ENCODE data around the gene MEX3D. TPM values are rescaled to one million over a fixed set of nuclear protein-coding genes. Genes with fewer than 3 reads are reported as not detected.

The MEX3D gene
- total and polyA plus RNA-seq, 2 experiments from 2014 or later = 6.6 to 38.7 TPM

DNA sequence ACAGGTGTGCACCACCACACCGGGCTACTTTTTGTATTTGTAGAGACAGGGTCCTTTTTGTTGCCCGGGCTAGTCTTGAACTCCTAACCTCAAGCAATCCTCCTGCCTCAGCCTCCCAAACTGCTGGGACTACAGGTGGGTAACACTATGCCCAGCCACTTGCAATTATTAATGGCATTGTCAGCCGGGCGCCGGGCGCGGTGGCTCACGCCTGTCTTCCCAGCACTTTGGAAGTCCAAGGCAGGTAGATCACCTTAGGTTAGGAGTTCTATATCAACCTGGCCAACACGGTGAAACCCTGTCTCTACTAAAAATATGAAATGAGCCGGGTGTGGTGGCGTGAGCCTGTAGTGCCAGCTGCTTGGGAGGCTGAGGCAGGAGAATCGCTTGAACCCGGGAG lies 2.7 kb upstream of the MEX3D start:
- WGBS (ENCODE audit: low lambda C conversion rate, missing lambda C conversion rate) = 95% methylated on average over 13 of the region's 13 CpGs
- Histone ChIP-seq H3K79me2 (peaks cover 19% of the 10 kb centered on the region), H2AFZ (no peak overlapping the region), H3K27me3 (no peaks in the 10 kb centered on the region), H3K36me3 (replicated peaks; ENCODE audit: insufficient read depth, low read depth) (no peaks in the 10 kb centered on the region), H3K9me2 (replicated peaks; ENCODE audit: insufficient read depth) (no peaks in the 10 kb centered on the region), H3K27ac (no peak overlapping the region), H3K4me2 (no peak overlapping the region), H4K20me1 (ENCODE audit: insufficient read depth, poor library complexity, severe bottlenecking) (peaks cover 9% of the 10 kb centered on the region), H3K4me3 (no peak overlapping the region), H3K4me1 (ENCODE audit: insufficient read depth) (peaks cover 5% of the 10 kb centered on the region), H3K9me3 (ENCODE audit: low read depth) (no peaks in the 10 kb centered on the region)
- DNase-seq (ENCODE audit: low spot score) = no peak
- TF ChIP-seq EZH2 (IDR thresholded peaks at IDR 0.05; ENCODE audit: borderline replicate concordance) (no peak), EZH2phosphoT487 (IDR thresholded peaks at IDR 0.05; ENCODE audit: low read depth, severe bottlenecking, unreplicated experiment) (no peak), CTCF (IDR thresholded peaks at IDR 0.05; ENCODE audit: poor library complexity) (no peak)

DNA sequence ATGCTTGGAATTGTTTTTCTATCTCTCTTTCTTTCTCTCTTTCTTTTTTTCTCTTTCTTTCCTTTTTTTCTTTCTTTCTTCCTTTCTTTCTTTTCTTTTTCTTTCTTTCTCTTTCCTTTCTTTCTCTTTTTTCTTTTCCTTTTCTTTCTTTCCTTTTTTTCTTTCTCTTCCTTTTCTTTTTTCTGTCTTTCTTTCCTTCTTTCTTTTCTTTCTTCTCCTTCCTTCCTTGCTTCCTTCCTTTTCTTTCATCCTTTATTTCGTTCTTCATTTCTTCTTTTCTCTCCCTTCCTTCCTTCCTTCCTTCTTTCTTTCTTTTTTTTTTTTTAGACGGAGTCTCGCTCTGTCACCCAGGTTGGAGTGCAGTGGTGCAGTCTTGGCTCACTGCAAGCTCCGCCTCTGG lies 1.9 kb upstream of the MEX3D start:
- Histone ChIP-seq H3K27me3 (no peaks in the 10 kb centered on the region), H3K27ac (no peak overlapping the region), H4K20me1 (ENCODE audit: insufficient read depth, poor library complexity, severe bottlenecking) (peaks cover 17% of the 10 kb centered on the region), H2AFZ (no peak overlapping the region), H3K9me3 (ENCODE audit: low read depth) (no peaks in the 10 kb centered on the region), H3K79me2 (peaks cover 27% of the 10 kb centered on the region), H3K9me2 (replicated peaks; ENCODE audit: insufficient read depth) (no peaks in the 10 kb centered on the region), H3K4me3 (no peak overlapping the region), H3K4me1 (ENCODE audit: insufficient read depth) (peaks cover 10% of the 10 kb centered on the region), H3K36me3 (replicated peaks; ENCODE audit: insufficient read depth, low read depth) (no peaks in the 10 kb centered on the region), H3K4me2 (no peak overlapping the region)
- no peak for DNase-seq (ENCODE audit: low spot score)
- 87% methylated on average over 3 of the region's 4 CpGs for WGBS (ENCODE audit: low lambda C conversion rate, missing lambda C conversion rate)
- TF ChIP-seq EZH2phosphoT487 (IDR thresholded peaks at IDR 0.05; ENCODE audit: low read depth, severe bottlenecking, unreplicated experiment) = no peak
- TF ChIP-seq EZH2 (IDR thresholded peaks at IDR 0.05; ENCODE audit: borderline replicate concordance) = no peak
- TF ChIP-seq CTCF (IDR thresholded peaks at IDR 0.05; ENCODE audit: poor library complexity) = no peak

DNA sequence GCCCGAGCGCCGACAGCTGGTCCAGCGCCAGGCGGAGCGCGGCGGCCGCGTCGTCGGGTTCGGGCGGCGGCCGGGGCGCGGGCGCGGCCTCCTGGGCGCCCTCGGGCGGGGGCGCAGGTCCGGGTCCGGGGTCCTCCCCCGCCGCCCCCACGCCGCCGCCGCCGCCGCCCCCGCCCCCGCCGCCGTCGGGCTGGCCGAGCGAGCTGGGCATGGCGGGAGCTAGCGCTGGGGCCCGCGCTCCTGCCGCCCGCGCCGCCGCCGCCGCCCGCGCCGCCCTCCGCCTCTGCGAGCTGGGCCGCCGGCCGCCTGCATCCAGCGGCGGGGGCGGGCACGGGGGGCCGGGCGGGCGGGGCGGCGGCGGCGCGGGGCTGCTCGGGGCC lies 287 bp downstream of the MEX3D start:
- Histone ChIP-seq H3K27me3 (no peaks in the 10 kb centered on the region), H2AFZ (no peak overlapping the region), H3K9me3 (ENCODE audit: low read depth) (no peaks in the 10 kb centered on the region), H3K4me3 (no peak overlapping the region), H3K4me1 (ENCODE audit: insufficient read depth) (peaks cover 10% of the 10 kb centered on the region), H3K4me2 (no peak overlapping the region), H3K79me2 (peaks cover 49% of the 10 kb centered on the region), H3K36me3 (replicated peaks; ENCODE audit: insufficient read depth, low read depth) (no peaks in the 10 kb centered on the region), H3K27ac (no peak overlapping the region), H3K9me2 (replicated peaks; ENCODE audit: insufficient read depth) (no peaks in the 10 kb centered on the region), H4K20me1 (ENCODE audit: insufficient read depth, poor library complexity, severe bottlenecking) (peaks cover 39% of the 10 kb centered on the region)
- DNase-seq (ENCODE audit: low spot score) = peak; percentile 57
- no CpG with 5 or more reads among the region's 73 CpGs for WGBS (ENCODE audit: low lambda C conversion rate, missing lambda C conversion rate)
- no peak for TF ChIP-seq CTCF (IDR thresholded peaks at IDR 0.05; ENCODE audit: poor library complexity)
- TF ChIP-seq EZH2phosphoT487 (IDR thresholded peaks at IDR 0.05; ENCODE audit: low read depth, severe bottlenecking, unreplicated experiment) = no peak
- no peak for TF ChIP-seq EZH2 (IDR thresholded peaks at IDR 0.05; ENCODE audit: borderline replicate concordance)

All from hepatocyte (in vitro differentiated cells).